Measurements from ENCODE around the gene CATSPERD.
A peak's percentile ranks its signal among the peaks of the same experiment; 100 is the strongest.
"Not testable (repeated sequence)": the region's sequence is repeated elsewhere in the genome, so short reads cannot be mapped to it uniquely, and the experiment has no call there.

The CATSPERD gene

DNA sequence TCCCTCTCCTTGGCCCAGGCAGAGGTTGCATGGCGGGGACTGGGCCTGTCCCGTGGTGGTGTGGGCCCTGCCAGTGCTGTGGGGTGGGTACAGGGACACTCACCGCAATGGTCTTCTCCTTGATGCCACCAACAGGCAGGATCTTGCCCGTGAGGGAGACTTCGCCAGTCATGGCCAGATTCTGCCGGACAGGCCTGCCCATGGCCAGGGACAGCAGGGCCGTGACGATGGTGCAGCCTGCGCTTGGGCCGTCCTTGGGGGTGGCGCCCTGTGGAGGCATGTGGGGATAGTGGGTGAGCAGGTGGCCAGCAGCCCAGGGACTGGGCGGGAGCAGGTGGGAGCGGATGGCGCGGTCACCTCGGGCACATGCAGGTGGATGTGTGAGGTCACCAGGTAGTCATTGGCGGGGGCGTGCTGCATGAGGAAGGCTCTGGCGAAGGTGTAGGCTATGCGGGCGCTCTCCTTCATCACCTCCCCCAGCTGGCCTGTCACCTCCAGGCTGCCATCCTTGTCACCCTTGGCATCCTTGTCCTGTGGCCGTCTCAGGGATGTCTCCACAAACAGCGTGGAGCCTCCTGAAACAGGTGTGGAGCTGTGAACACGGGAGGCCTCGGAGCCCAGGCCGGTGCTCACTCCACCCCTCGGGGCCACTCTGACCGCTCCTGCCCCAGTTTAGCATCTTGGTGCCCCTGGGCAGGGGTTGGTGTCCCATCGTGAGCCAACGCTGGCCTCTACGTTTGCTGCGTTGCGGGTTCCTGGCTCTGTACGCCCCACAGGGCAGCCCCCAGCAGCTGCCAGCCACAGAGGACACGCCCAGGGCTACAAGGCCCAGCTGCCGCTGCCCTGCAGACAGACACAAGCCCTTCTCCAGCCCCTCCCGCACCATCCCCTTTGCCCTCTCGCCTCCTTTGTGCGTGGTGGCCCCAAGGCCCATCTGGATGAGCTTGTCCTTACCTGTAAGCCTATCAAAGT, 27.0 kb upstream of the CATSPERD start:
- H3K4me1 Mint-ChIP-seq: peaks cover 62% of the 10 kb centered on the region
- H3K9me3 Mint-ChIP-seq: no peaks in the 10 kb centered on the region
- ATAC-seq: no peak
- H3K4me3 Mint-ChIP-seq: peak overlapping the region; percentile 96
- no peaks in the 10 kb centered on the region for H3K27me3 Mint-ChIP-seq
- H3K27ac Mint-ChIP-seq: peak overlapping the region; percentile 97
- peaks cover 52% of the 10 kb centered on the region for H3K36me3 Mint-ChIP-seq

DNA sequence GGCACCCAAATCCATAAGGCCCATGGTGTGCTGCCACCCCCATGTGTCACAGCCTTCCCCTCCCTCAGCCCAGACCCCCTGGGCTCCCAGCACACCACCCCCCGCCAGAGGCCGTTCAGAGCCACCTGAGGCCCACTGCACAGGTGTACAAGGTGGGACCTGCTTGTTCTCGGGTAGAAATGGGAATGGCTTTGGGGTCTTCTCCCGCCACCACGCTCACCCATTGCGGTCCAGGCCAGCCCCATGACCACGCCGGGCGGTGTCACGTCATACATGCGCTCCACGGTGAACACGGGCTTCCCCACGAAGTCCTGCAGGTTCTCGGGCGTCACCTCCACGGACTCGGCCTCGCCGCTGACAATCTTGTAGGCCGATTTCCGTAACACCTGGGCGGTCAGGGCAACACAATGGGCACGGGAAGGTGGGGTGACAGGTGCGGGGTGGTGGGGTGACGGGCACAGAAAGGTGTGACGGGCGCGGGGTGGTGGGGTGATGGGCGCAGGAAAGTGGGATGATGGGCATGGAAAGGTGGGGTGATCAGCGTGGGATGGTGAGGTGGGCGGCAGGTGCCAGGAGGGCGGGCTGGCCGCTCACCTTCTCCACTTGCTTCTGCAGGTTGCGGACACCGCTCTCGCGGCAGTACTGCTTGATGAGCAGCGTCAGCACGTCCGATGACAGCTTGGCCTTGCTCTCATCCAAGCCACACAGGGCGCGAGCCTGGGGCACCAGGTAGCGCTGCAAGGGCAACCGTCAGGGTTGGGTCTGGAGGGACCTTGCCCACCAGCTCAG, 26.1 kb upstream of the CATSPERD start:
- ATAC-seq: no peak
- Mint-ChIP-seq H3K4me3 (no peak overlapping the region), H3K36me3 (peaks cover 60% of the 10 kb centered on the region), H3K4me1 (peaks cover 70% of the 10 kb centered on the region), H3K27me3 (no peaks in the 10 kb centered on the region), H3K9me3 (no peaks in the 10 kb centered on the region), H3K27ac (peak overlapping the region; percentile 53)

DNA sequence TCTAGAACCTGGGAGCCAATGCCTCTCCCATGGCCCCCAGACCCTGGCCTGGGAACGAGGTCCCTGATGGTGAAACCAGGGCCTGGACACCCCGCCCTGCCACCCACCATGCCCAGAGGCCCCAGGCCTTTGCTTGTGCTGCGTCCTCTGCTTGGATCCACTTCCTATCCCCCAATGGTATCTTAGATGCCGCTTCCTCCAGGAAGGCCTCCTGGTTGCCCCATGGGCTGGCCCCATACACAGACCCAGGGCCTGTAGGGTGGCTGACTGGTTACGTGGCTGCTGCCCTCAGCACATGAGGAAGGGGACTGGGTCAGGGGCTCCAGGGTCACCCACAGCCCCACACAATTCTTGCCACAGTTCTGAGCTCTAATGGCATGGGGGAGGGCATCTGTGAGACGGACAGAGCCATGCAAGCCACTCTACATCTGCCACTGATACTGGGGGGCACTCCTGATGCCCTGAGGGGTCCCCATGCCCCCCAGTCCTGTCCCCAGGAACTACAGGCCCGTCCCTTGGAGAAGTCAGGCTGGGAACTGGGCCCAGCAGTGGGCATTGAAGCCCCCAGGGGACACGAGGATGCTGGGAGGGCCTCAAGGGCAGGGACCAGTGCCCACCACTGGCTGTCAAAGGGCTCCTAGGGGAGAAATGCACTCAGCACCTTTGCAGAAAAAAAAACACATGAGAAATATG, 25.3 kb upstream of the CATSPERD start:
- Mint-ChIP-seq H3K36me3 (peaks cover 60% of the 10 kb centered on the region), H3K27me3 (no peaks in the 10 kb centered on the region), H3K9me3 (no peaks in the 10 kb centered on the region), H3K27ac (peak overlapping the region; percentile 53), H3K4me3 (peak overlapping the region; percentile 47), H3K4me1 (peaks cover 64% of the 10 kb centered on the region)
- ATAC-seq: no peak

DNA sequence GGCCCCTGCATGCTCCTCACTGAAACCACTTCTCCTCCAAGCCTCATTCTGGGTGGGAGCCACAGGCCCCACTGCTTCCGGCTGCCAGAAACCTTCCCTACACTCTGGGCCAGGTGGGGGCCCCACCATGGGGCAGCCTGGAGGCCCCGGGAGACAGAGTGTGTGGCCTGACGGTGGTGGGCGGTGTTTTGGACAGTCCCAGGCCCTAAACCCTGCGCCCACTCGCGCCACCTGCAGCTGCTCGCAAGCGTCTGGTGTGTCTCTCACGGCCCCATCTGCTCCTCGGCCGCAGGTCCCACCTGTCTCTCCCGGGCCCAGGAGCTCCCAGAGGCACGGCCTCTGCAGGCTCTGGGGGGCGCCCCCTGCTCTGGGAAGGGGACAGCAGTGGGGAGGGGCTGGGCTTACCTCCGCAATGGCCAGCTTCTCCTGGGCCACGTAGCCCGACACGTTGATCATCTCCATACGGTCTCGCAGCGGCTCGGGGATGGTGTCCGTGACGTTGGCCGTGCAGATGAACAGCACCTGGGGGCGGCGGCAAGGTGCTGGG, 24.7 kb upstream of the CATSPERD start:
- H3K27ac Mint-ChIP-seq: peak overlapping the region; percentile 53
- H3K4me3 Mint-ChIP-seq: no peak overlapping the region
- H3K9me3 Mint-ChIP-seq: no peaks in the 10 kb centered on the region
- peak; percentile 37 for ATAC-seq
- H3K36me3 Mint-ChIP-seq: peaks cover 57% of the 10 kb centered on the region
- peaks cover 58% of the 10 kb centered on the region for H3K4me1 Mint-ChIP-seq
- H3K27me3 Mint-ChIP-seq: no peaks in the 10 kb centered on the region

DNA sequence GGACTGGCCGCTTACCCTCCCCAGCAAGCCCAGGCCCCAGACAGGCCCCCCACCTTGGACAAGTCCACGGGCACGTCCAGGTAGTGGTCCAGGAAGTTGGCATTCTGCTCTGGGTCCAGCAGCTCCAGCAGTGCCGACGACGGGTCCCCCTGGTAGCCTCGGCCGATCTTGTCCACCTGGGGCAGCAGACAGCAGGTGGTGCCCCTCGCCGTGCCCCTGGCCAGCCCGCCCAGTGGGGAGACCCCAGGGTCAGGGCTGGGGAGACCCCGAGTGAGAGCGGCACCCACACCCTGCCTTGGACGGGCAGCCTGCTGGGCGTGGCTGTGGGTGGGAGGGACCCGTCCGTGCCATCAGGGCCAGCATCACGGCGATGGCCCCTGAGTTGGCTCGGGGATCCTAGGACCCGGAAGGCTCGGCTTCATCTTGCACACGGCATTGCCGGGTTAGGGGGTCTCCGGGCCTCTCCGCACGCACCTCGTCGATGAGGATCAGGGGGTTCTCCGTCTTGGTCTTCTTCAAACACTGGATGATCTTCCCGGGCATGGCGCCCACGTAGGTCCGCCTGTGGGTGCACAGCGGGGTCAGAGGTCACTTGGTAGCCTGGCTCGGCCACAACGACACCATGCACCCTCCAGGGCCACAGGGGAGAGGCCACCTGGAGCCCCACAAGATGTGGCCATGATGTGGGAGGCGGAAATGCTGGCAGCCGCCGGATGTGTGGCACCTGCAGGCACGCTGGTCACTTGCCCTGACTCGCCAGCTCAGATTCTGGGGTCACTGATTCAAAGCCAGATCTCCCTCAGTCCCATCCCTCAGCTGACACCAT, 24.0 kb upstream of the CATSPERD start:
- Mint-ChIP-seq H3K9me3 (no peaks in the 10 kb centered on the region), H3K4me3 (no peak overlapping the region), H3K27ac (peak overlapping the region; percentile 53), H3K4me1 (peaks cover 52% of the 10 kb centered on the region), H3K36me3 (peaks cover 59% of the 10 kb centered on the region), H3K27me3 (no peaks in the 10 kb centered on the region)
- no peak for ATAC-seq

DNA sequence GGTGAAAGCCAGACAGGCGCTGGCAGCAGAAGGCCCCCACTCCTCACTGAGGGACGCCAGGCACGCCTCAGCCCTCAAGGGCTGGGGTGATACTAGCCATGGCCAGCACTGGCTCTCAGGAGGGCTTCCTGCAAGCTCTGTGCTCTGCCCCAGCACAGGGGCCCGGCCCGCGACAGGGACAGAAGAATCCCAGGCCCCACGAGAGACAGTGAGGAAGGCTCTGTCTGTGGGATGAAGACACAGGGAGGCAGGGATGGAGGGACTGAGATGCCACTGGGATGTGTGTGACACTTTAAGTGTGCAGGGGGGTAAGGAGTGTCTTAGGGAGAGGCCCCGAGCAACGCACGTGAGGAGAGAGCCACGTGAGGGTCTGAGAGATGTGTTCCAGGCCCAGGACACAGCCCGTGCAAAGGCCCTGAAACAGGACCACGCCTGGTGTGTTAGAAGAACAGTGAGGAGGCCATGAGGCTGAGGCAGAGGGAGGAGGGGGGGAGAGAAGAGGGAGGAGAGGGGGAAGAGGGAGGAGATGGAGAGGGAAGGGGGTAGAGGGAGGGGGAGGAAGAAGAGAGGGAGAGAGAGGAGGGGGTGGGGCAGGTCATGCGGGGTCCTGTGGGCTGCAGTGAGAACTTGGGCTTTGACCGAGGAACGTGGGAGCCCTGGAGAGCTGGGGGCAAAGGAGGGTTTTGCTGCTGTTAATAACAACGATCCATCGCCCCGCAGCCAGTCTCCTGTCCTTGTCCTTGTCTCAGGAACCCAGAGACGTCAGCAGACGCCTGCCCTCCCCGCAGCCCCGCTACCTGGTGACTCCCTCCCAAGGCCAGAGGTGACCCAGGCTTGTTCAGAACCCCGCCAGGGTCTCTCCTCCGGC, 23.2 kb upstream of the CATSPERD start:
- no peaks in the 10 kb centered on the region for H3K27me3 Mint-ChIP-seq
- no peaks in the 10 kb centered on the region for H3K9me3 Mint-ChIP-seq
- no peak overlapping the region for H3K4me3 Mint-ChIP-seq
- H3K27ac Mint-ChIP-seq: peak overlapping the region; percentile 12
- ATAC-seq: no peak
- H3K4me1 Mint-ChIP-seq: peaks cover 51% of the 10 kb centered on the region
- H3K36me3 Mint-ChIP-seq: peaks cover 64% of the 10 kb centered on the region

DNA sequence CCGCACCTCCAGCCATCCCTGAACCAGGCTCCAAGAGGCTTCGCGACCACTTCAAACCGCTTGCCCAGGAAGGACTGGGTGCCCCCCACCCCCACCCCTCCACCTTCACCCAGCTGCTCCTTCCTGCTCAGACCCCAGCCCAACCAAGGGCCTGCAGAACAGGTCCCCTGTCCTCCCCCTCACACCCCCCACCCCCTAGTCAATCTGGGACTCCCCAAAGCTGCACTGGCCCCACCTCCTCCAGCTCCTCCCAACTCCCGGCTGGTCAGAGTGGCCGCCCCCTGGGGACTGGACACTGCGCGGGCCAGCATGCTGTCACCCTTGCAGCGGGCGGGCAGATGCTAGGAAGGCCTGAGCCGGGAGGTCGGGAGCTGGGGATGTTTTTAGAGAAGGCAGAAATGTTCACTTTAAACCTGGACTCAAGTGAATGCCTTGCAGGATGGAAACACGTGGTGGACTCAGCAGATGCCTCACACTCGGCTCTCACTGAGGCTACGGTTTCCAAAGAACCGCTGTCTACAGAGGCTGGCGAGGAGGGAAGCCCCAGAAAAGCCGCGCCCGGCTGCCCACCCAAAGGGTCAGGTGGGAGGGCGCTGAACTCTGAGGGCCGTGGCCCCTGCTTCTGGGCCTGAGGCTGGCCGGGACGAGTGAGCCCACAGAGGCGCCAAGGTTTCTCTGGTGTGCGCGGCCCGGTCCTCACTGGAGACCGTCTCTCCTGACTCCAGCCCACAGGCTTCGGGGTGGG, 22.4 kb upstream of the CATSPERD start:
- Mint-ChIP-seq H3K4me3 (no peak overlapping the region), H3K4me1 (peaks cover 43% of the 10 kb centered on the region), H3K36me3 (peaks cover 58% of the 10 kb centered on the region), H3K27ac (no peak overlapping the region), H3K9me3 (no peaks in the 10 kb centered on the region), H3K27me3 (no peaks in the 10 kb centered on the region)
- peak; percentile 3 for ATAC-seq

DNA sequence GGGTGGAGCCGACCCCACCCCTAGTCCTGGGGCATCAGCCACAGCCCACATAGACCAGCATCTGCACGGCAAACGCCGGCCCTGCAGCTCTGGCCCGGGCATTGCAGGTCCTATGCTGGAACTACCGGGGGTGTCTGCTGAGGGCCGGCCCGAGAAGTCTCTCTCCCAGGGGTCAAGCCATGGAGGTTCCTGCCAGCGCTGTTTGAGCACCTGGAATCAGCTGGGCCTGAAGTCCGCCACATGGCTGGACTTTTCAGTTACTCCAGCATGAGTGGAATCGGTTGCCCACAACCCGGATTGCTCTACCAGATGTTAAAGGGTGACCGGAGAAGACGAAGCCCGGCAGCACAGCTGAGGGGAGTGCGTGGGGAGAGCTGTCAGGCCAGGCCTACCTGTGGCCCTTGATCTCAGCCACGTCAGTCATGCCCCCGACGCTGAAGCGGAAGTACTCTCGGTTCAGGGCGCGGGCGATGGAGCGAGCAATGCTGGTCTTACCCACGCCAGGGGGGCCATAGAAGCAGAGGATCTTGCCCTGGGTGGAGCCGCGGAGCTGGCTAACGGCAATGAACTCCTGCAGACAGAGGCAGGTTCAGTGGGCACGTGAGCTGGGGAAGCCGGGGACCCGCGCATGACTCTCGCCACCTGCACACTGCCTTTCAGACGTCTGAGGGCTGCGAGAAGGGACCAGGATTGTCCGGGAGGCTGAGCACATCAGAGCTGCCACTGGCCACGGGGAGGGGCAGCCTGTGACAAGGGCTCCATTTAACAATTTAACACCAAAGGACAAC, 21.6 kb upstream of the CATSPERD start:
- peaks cover 59% of the 10 kb centered on the region for H3K36me3 Mint-ChIP-seq
- no peaks in the 10 kb centered on the region for H3K27me3 Mint-ChIP-seq
- H3K4me1 Mint-ChIP-seq: peaks cover 37% of the 10 kb centered on the region
- ATAC-seq: peak; percentile 40
- H3K27ac Mint-ChIP-seq: peak overlapping the region; percentile 63
- no peaks in the 10 kb centered on the region for H3K9me3 Mint-ChIP-seq
- H3K4me3 Mint-ChIP-seq: no peak overlapping the region

DNA sequence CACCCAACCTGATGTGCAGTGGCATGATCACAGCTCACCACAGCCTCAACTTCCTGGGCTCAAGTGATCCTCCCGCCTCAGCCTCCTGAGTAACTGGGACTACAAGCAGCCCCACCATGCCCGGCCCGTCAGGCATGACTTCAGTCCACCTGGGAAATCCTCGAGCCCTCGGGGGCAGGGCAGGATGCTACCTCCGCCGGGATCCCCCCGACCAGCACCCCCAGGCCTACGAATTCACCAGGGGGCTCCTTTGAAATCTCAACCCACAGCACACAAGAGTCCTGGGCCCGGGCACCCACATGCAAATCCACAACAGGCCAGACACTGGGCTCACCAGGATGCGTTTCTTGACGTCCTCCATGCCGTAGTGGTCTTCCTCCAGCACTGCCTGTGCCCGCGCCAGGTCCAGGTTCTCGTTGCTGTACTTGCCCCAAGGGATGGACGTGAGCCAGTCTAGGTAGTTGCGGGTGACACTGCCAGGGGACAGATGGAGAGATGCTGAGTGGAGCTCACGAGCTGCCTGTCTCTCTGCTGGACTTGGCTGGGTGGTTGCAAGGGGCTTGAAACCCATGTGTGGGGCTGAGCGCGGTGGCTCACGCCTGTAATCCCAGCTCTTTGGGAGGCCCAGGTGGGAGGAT, 19.9 kb upstream of the CATSPERD start:
- H3K9me3 Mint-ChIP-seq: no peaks in the 10 kb centered on the region
- H3K4me1 Mint-ChIP-seq: peaks cover 22% of the 10 kb centered on the region
- no peak overlapping the region for H3K27ac Mint-ChIP-seq
- no peak overlapping the region for H3K4me3 Mint-ChIP-seq
- no peak for ATAC-seq
- H3K27me3 Mint-ChIP-seq: no peaks in the 10 kb centered on the region
- peaks cover 50% of the 10 kb centered on the region for H3K36me3 Mint-ChIP-seq

DNA sequence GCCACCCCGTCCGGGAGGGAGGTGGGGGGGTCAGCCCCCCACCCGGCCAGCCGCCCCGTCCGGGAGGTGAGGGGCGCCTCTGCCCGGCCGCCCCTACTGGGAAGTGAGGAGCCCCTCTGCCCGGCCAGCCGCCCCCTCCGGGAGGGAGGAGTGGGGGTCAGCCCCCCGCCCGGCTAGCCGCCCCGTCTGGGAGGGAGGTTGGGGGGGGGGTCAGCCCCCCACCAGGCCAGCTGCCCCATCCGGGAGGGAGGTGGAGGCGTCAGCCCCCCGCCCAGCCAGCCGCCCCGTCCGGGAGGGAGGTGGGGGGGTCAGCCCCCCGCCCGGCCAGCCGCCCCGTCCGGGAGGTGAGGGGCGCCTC, 18.4 kb upstream of the CATSPERD start:
- not testable (repeated sequence) for H3K4me3 Mint-ChIP-seq, H3K9me3 Mint-ChIP-seq, ATAC-seq, H3K27ac Mint-ChIP-seq, H3K27me3 Mint-ChIP-seq
- H3K4me1 Mint-ChIP-seq: peaks cover 14% of the 10 kb centered on the region
- peaks cover 57% of the 10 kb centered on the region for H3K36me3 Mint-ChIP-seq

DNA sequence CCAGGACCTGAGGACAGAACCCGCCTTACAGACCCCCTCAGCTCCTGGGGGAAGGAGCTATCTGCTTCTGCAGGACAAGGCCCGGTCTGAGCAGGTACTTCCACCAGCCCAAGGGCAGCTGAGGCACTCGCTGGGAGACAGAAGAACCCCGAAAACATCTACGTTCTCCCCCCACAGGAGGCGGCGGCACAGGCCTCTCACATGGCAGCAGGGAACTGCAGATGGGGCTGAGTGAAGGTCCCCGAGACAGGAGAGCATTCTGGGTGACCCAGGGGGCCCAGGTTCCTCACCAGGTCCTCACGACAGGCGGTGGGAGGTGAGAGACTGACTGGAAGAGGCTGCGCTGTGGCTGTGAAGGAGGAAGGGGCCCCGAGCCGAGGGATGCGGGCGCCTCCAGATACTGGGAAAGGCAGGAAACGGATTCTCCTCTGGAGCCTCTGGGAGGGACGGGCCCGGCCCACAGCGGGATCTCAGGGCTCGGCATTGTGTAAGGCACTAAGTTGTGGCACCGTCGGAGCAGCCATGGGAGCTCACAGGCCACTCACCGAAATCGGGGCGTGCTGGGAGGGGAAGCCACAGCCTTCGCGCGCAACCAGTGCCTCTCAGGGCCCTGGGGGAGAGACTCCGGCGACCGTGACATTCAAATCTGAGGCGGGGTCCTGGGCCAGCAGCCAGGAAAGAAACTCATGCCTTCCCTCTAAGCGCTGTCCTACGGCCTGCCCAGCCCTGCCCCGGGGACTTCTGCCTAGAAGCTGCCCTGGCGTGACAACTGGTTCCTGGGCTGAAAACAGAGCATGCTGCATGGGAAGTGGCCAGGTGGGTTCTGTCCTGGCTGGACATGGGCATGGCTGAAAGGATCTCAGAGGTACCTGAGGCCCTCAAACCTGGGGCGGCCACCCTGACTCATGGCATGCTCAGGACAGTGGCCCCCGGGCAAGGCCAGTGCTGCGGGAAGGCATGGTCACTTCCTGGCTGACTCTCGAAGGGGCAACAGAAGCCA, 16.3 kb upstream of the CATSPERD start:
- no peak overlapping the region for H3K4me3 Mint-ChIP-seq
- H3K27ac Mint-ChIP-seq: no peak overlapping the region
- H3K9me3 Mint-ChIP-seq: no peaks in the 10 kb centered on the region
- no peak for ATAC-seq
- H3K4me1 Mint-ChIP-seq: peaks cover 2% of the 10 kb centered on the region
- H3K36me3 Mint-ChIP-seq: peaks cover 54% of the 10 kb centered on the region
- no peaks in the 10 kb centered on the region for H3K27me3 Mint-ChIP-seq
